Loucy (cell line): Measurements from ENCODE around the gene KLK12.

Experiments used
- H2AFZ ChIP-seq: fragments of 200-600 bp; sonication (generic); 2 replicates; pipeline ENCODE4 v1.6.0; 2016; ENCODE audit warnings: antibody characterized with exemption, mild to moderate bottlenecking, low read length, moderate library complexity
- H3F3A ChIP-seq: fragments of 200-600 bp; 2 replicates; pipeline ENCODE4 v1.6.0; 2016; ENCODE audit warnings: antibody characterized with exemption, low read depth, mild to moderate bottlenecking
- H3K27me3 ChIP-seq: fragments of 200-600 bp; sonication (generic); 2 replicates; pipeline ENCODE4 v1.6.1; 2014; ENCODE audit warnings: low read length, mild to moderate bottlenecking; ENCODE audit not compliant: insufficient read depth, poor library complexity, severe bottlenecking
- H3K36me3 ChIP-seq: fragments of 200-600 bp; sonication (generic); 2 replicates; pipeline ENCODE4 v1.6.1; 2016; ENCODE audit warnings: low read length; ENCODE audit not compliant: insufficient read depth
- H3K4me1 ChIP-seq: fragments of 200-600 bp; sonication (generic); 2 replicates; pipeline ENCODE4 v1.5.1; 2014; ENCODE audit warnings: low read length, mild to moderate bottlenecking; ENCODE audit not compliant: insufficient read depth, poor library complexity, severe bottlenecking
- H3K4me2 ChIP-seq: fragments of 200-600 bp; sonication (generic); 2 replicates; pipeline ENCODE4 v1.6.0; 2014; ENCODE audit warnings: antibody characterized with exemption, low read length, low read depth, mild to moderate bottlenecking; ENCODE audit not compliant: poor library complexity, severe bottlenecking
- H3K4me3 ChIP-seq: fragments of 200-600 bp; sonication (generic); 2 replicates; pipeline ENCODE4 v1.5.1; 2014; ENCODE audit warnings: low read length, mild to moderate bottlenecking, mixed read lengths; ENCODE audit not compliant: poor library complexity, severe bottlenecking
- H3K79me2 ChIP-seq: fragments of 200-600 bp; sonication (generic); 2 replicates; pipeline ENCODE4 v1.6.1; 2014; ENCODE audit warnings: low read length; ENCODE audit not compliant: insufficient read depth
- H3K9ac ChIP-seq: fragments of 200-600 bp; sonication (generic); 2 replicates; pipeline ENCODE4 v1.6.0; 2014; ENCODE audit warnings: mild to moderate bottlenecking, low read depth, low read length, moderate library complexity; ENCODE audit not compliant: poor library complexity, severe bottlenecking
- H3K9me2 ChIP-seq: fragments of 200-600 bp; sonication (generic); replicated peaks from 2 replicates; pipeline ENCODE4 v1.6.1; 2016; ENCODE audit warnings: low read depth, low read length, mixed read lengths
- H3K9me3 ChIP-seq: fragments of 200-600 bp; sonication (generic); 2 replicates; pipeline ENCODE4 v1.6.1; 2014; ENCODE audit warnings: mild to moderate bottlenecking, antibody characterized with exemption, low read length, low read depth; ENCODE audit not compliant: insufficient read depth
- H4K20me1 ChIP-seq: fragments of 200-600 bp; sonication (generic); 2 replicates; pipeline ENCODE4 v1.6.0; 2014; ENCODE audit warnings: antibody characterized with exemption, low read length, mild to moderate bottlenecking; ENCODE audit not compliant: insufficient read depth, poor library complexity, severe bottlenecking
- EZH2phosphoT487 ChIP-seq: fragments of 200-600 bp; IDR thresholded peaks from 2 replicates; pipeline ENCODE4 v1.6.1; 2018; ENCODE audit warnings: antibody characterized with exemption, mild to moderate bottlenecking, moderate library complexity, borderline replicate concordance
- TF ChIP-seq, protein P1 (sequence below): fragments of 200-600 bp; sonication (generic); conservative IDR thresholded peaks from 2 replicates; pipeline ENCODE4 v1.5.1; 2014; ENCODE audit warnings: mild to moderate bottlenecking, antibody characterized with exemption, low read length

The KLK12 gene

DNA sequence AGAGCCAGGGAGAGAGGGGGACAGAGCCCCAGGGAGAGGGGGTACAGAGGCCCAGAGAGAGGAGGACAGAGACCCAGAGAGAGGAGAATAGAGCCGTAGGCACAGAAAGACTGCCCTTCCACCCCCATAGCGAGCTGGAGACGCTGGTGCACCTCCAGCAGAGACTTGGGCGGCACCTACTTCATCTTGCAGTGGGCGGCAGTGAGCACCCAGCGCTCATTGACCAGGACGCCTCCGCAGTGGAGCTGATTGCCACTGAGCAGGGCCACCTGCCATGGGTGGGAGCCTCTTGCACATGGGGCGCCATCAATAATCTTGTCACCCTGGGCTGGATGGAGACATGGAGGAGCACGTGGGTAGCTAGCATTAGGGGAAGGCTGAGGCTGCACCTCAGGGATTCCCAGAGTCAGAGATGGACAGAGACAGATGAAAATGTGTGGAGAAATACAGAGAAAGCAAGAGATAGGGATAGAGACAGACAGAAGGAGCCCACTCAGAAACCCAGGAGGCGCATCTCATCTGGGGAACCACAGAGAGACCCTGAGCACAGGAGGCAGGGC is 53.1 kb downstream of the KLK12 start:
- Histone ChIP-seq H3K4me2 (no peak overlapping the region), H3F3A (no peaks in the 10 kb centered on the region), H4K20me1 (no peaks in the 10 kb centered on the region), H3K4me3 (no peak overlapping the region), H3K27me3 (no peaks in the 10 kb centered on the region), H3K9ac (no peak overlapping the region), H3K36me3 (no peaks in the 10 kb centered on the region), H3K9me3 (no peaks in the 10 kb centered on the region; the same call in 1 of the 2 replicates), H3K9me2 (no peaks in the 10 kb centered on the region), H2AFZ (no peak overlapping the region), H3K4me1 (no peaks in the 10 kb centered on the region), H3K79me2 (no peaks in the 10 kb centered on the region)
- TF ChIP-seq, protein P1, sequence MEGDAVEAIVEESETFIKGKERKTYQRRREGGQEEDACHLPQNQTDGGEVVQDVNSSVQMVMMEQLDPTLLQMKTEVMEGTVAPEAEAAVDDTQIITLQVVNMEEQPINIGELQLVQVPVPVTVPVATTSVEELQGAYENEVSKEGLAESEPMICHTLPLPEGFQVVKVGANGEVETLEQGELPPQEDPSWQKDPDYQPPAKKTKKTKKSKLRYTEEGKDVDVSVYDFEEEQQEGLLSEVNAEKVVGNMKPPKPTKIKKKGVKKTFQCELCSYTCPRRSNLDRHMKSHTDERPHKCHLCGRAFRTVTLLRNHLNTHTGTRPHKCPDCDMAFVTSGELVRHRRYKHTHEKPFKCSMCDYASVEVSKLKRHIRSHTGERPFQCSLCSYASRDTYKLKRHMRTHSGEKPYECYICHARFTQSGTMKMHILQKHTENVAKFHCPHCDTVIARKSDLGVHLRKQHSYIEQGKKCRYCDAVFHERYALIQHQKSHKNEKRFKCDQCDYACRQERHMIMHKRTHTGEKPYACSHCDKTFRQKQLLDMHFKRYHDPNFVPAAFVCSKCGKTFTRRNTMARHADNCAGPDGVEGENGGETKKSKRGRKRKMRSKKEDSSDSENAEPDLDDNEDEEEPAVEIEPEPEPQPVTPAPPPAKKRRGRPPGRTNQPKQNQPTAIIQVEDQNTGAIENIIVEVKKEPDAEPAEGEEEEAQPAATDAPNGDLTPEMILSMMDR = no peak
- no peak for TF ChIP-seq EZH2phosphoT487

DNA sequence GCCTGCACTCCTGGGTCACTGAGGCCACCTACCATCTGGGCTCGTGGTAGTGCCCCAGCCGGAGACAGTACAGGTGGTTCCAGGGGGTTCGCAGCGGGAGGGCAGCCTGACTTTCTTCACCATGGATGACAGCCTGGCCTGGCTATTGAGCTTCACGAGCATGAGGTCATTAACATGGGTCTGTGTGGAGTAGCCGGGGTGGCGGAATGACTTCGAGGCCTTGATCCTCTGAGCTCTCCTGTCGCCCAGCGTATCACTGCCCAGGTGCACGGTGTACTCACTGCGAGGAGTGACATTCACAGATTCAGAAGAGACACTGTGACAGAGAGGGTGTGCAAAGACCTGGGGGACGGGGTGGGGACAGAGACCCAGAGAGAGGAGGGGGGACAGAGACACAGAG is 54.6 kb downstream of the KLK12 start:
- Histone ChIP-seq H3K36me3 (no peaks in the 10 kb centered on the region), H3K4me3 (no peak overlapping the region), H4K20me1 (no peaks in the 10 kb centered on the region), H3K27me3 (no peaks in the 10 kb centered on the region), H2AFZ (no peak overlapping the region), H3K9me3 (no peaks in the 10 kb centered on the region), H3K4me2 (no peak overlapping the region), H3K4me1 (no peaks in the 10 kb centered on the region), H3K9me2 (no peaks in the 10 kb centered on the region), H3K79me2 (no peaks in the 10 kb centered on the region), H3F3A (no peaks in the 10 kb centered on the region), H3K9ac (no peak overlapping the region)
- TF ChIP-seq, protein P1 = no peak
- TF ChIP-seq EZH2phosphoT487 = no peak

- H3K79me2 ChIP-seq = no peaks in the 10 kb centered on the region
- H3K27me3 ChIP-seq = no peaks in the 10 kb centered on the region
- no peaks in the 10 kb centered on the region for H3K9me3 ChIP-seq
- no peaks in the 10 kb centered on the region for H3K4me1 ChIP-seq
- H3K4me3 ChIP-seq = no peak overlapping the region
- H3K9ac ChIP-seq = no peak overlapping the region
- no peaks in the 10 kb centered on the region for H3F3A ChIP-seq
- no peaks in the 10 kb centered on the region for H3K9me2 ChIP-seq
- H4K20me1 ChIP-seq = no peaks in the 10 kb centered on the region
- no peaks in the 10 kb centered on the region for H3K36me3 ChIP-seq
- no peak overlapping the region for H2AFZ ChIP-seq
- no peak overlapping the region for H3K4me2 ChIP-seq
- TF ChIP-seq, protein P1 = no peak
Observed at GRCh38 chr19:50979758-50980157, 55.0 kb downstream of the KLK12 start.
